Activated CD8-positive, alpha-beta memory T cell treated with anti-CD3 and anti-CD28 coated beads, Interleukin-2, amount 10 ng/mL, durations not matched to agents 7 days and 5 days (primary cell): Measurements from ENCODE around the gene PRXL2B. TPM values are rescaled to one million over a fixed set of nuclear protein-coding genes. Genes with fewer than 3 reads are reported as not detected.

Source experiments
- ATAC-seq: fragments of 150-1000 bp; cut with Tn5 transposase; one replicate; pipeline ENCODE4 v1.10.0; 2021; ENCODE audit warnings: moderate library complexity
- CTCF ChIA-PET: fragments of 350-600 bp; sonication (Branson Sonifier 250); formaldehyde crosslinking; loops from one replicate; lab custom pipeline; 2021; ENCODE audit warnings: antibody characterized with exemption; lab: Charles Lee
- DNase-seq: peaks from one replicate; pipeline ENCODE4 v3.0.0-alpha.2; 2020
- H3K27ac Mint-ChIP-seq: one replicate; pipeline ENCODE4 v1.8.0; 2021; ENCODE audit warnings: mild to moderate bottlenecking, mixed read lengths
- H3K27me3 Mint-ChIP-seq: one replicate; pipeline ENCODE4 v1.8.0; 2021; ENCODE audit warnings: mixed read lengths
- H3K36me3 Mint-ChIP-seq: one replicate; pipeline ENCODE4 v1.8.0; 2021; ENCODE audit warnings: mild to moderate bottlenecking, mixed read lengths
- H3K4me1 Mint-ChIP-seq: one replicate; pipeline ENCODE4 v1.8.0; 2021; ENCODE audit warnings: mixed read lengths
- H3K4me3 Mint-ChIP-seq: one replicate; pipeline ENCODE4 v1.8.0; 2021; ENCODE audit warnings: mild to moderate bottlenecking, moderate library complexity, mixed read lengths
- H3K9me3 Mint-ChIP-seq: one replicate; pipeline ENCODE4 v1.8.0; 2022; ENCODE audit warnings: low read depth, mixed read lengths
- total RNA-seq, 2 experiments: library from RNA; stranded (reverse); gene quantifications; one replicate each; pipeline ENCODE4 v1.2.3, GENCODE V29; 2021

PRXL2B gene
- total RNA-seq, 2 experiments from 2014 or later = 22.4 to 26.2 TPM

- Mint-ChIP-seq H3K9me3 (no peaks in the 10 kb centered on the region), H3K4me3 (no peak overlapping the region), H3K27ac (no peak overlapping the region), H3K4me1 (no peaks in the 10 kb centered on the region), H3K27me3 (no peaks in the 10 kb centered on the region), H3K36me3 (no peaks in the 10 kb centered on the region)
- DNase-seq (no peak), ATAC-seq (no peak)
- CTCF ChIA-PET = no interaction called here
Observed at GRCh38 chr1:2595261-2595811, 8.8 kb downstream of the PRXL2B start.

DNA sequence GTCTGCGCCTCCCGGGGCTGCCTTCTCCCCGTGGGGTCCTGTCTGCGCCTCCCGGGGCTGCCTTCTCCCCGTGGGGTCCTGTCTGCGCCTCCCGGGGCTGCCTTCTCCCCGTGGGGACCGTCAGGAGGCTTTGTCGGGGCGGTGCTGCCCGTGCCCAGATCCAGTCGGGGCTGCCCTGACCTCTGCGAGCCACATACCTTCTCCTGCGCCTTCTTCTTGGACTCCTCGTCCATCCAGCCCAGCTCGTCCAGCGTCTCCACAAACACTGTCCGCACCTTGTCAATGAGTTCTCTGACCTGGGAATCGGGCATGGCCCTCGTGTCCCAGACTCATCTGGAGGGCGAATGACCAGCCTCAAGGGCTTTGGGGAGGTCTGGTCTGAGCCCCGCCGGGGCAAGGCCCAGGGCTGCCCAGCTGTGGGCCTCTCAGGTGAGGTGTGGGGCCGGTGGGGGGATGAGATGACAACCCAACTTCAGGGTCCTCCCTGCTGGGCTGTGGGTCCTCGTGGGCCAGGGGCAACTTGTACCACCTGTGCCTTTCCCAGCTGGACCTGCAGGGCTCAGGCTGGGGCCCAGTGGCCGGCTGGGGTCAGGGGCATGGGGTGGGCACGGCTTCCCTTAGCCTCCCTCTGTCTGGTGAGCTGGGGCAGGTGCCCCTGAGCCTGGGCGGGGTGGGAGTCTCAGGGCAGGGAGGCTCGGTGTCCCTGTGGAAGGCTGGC lies 9.4 kb downstream of the PRXL2B start:
- H3K27ac Mint-ChIP-seq = no peak overlapping the region
- H3K4me3 Mint-ChIP-seq = no peak overlapping the region
- H3K36me3 Mint-ChIP-seq = no peaks in the 10 kb centered on the region
- CTCF ChIA-PET = no interaction called here
- DNase-seq (no peak), ATAC-seq (no peak)
- H3K9me3 Mint-ChIP-seq = no peaks in the 10 kb centered on the region
- no peaks in the 10 kb centered on the region for H3K4me1 Mint-ChIP-seq
- no peaks in the 10 kb centered on the region for H3K27me3 Mint-ChIP-seq

DNA sequence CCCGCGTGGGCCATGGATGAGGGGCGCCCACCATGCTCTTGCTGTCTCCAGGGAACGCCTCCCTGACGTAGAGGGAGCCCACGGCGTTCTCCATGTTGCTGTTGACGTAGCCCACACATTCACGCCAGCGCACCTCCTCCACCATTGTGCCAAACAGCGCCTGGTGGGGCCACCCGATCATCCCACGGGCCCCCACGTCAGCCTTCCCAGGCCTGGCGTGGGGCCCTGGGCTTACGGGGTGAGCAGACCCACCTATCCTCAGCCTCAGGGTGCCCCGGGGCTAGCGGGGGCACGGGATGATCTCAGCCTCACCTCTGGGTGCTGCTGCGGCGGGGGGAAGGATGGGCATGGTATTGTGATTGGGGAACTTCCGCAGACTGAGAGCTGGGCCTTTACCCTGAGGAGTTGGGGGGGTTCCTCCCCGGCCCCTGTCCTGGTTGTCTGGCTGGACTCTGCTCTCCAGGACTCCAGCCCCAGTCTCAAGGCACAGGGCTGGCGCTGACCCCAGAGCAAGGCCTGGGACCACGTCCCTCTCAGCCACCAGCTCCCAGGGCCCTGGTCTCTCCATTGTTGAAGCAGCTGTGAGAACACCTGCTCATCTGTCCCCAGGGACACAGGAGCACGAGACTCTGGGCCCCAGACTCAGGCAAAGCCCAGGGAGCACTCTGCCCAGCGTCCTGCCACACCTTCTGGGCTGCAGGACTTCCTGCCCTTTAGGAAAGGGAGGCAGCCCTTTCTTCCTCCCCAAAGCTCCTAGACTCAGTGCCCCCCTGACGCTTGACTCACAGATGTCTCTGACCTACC lies 10.2 kb downstream of the PRXL2B start:
- DNase-seq = no peak
- H3K4me1 Mint-ChIP-seq = no peaks in the 10 kb centered on the region
- no peak overlapping the region for H3K27ac Mint-ChIP-seq
- H3K9me3 Mint-ChIP-seq = no peaks in the 10 kb centered on the region
- peaks cover 3% of the 10 kb centered on the region for H3K27me3 Mint-ChIP-seq
- ATAC-seq = no peak
- no peak overlapping the region for H3K4me3 Mint-ChIP-seq
- CTCF ChIA-PET = no interaction called here
- H3K36me3 Mint-ChIP-seq = no peaks in the 10 kb centered on the region

GRCh38 chr1:2597441-2598328 lies 11.1 kb downstream of the PRXL2B start:
- no peaks in the 10 kb centered on the region for H3K4me1 Mint-ChIP-seq
- H3K4me3 Mint-ChIP-seq = no peak overlapping the region
- H3K27me3 Mint-ChIP-seq = peaks cover 3% of the 10 kb centered on the region
- H3K36me3 Mint-ChIP-seq = no peaks in the 10 kb centered on the region
- no peaks in the 10 kb centered on the region for H3K9me3 Mint-ChIP-seq
- H3K27ac Mint-ChIP-seq = no peak overlapping the region
- ATAC-seq = no peak
- DNase-seq = no peak
- CTCF ChIA-PET = interaction anchor here (1.0 kb wide), 1 partner anchor 11 kb away, joined by 3 read pairs; the partner anchor contains the start of gene PRXL2B

GRCh38 chr1:2598329-2598931 lies 11.9 kb downstream of the PRXL2B start:
- peaks cover 3% of the 10 kb centered on the region for H3K27me3 Mint-ChIP-seq
- ATAC-seq (no peak), DNase-seq (no peak)
- no peaks in the 10 kb centered on the region for H3K9me3 Mint-ChIP-seq
- no peak overlapping the region for H3K4me3 Mint-ChIP-seq
- H3K27ac Mint-ChIP-seq = no peak overlapping the region
- CTCF ChIA-PET = interaction anchor here (1.0 kb wide), 1 partner anchor 12 kb away, joined by 3 read pairs; the partner anchor contains the start of gene PRXL2B
- no peaks in the 10 kb centered on the region for H3K36me3 Mint-ChIP-seq
- no peaks in the 10 kb centered on the region for H3K4me1 Mint-ChIP-seq

DNA sequence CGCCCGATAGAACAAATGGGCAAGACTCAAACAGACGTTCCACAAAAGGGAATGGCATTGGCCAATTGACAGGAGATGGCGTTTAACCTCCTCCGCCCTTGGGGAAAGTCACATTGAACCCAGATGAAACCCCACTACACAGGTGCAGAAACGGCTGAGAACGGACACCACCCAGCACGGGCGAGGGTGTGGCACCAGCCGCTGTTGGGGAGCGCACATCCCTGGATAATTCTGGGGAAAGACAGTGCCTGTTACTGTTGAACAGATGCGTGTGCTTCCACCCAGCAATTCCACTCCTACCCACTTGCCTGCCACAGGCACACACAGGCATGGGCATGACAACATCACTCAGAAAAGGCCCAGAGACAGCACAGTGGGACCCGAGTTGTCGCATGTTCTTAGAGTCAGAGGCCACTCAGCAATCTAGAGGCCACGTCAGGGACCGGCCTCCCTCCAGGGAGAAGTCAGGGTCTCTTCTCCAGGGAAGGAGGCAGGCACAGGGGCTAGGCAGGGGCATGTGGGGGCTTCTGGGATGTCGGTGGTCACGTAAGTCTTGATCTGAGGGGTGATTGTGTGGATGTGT lies 15.2 kb downstream of the PRXL2B start:
- no peak for DNase-seq
- Mint-ChIP-seq H3K27me3 (peaks cover 3% of the 10 kb centered on the region), H3K9me3 (no peaks in the 10 kb centered on the region), H3K36me3 (no peaks in the 10 kb centered on the region), H3K4me3 (no peak overlapping the region), H3K27ac (no peak overlapping the region), H3K4me1 (no peaks in the 10 kb centered on the region)
- ATAC-seq = no peak
- CTCF ChIA-PET = no interaction called here

DNA sequence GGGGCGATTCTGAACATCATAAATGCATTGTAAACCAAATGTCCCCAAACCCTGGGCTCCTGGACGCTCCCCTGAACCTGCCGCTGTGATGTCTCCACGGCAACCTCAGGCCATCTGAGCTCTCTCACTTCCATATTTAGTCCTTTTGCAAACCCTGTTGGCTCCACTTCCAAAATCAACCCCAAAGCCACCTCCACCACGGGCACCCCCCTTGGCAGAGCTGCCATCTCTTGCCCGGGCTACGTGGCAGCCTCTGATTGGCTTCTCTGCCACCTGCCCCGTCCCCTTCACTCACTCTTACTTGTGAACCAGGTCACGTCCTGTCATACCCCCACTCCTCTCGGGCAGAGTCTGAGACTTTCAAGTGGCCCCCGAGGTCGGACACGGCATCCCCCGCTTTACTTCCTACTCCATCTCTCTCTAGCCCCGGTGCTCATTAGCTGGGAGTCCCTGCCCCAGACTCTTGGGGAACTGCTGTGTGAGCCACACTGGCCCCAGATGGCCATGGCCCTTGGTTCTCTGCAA lies 15.8 kb downstream of the PRXL2B start:
- DNase-seq (no peak), ATAC-seq (no peak)
- H3K9me3 Mint-ChIP-seq = no peaks in the 10 kb centered on the region
- H3K36me3 Mint-ChIP-seq = no peaks in the 10 kb centered on the region
- H3K27me3 Mint-ChIP-seq = peaks cover 3% of the 10 kb centered on the region
- no peak overlapping the region for H3K27ac Mint-ChIP-seq
- H3K4me1 Mint-ChIP-seq = no peaks in the 10 kb centered on the region
- CTCF ChIA-PET = no interaction called here
- H3K4me3 Mint-ChIP-seq = no peak overlapping the region

GRCh38 chr1:2602866-2603520 lies 16.4 kb downstream of the PRXL2B start:
- peaks cover 3% of the 10 kb centered on the region for H3K27me3 Mint-ChIP-seq
- DNase-seq (no peak), ATAC-seq (no peak)
- no peaks in the 10 kb centered on the region for H3K36me3 Mint-ChIP-seq
- H3K4me3 Mint-ChIP-seq = no peak overlapping the region
- no peak overlapping the region for H3K27ac Mint-ChIP-seq
- no peaks in the 10 kb centered on the region for H3K4me1 Mint-ChIP-seq
- H3K9me3 Mint-ChIP-seq = no peaks in the 10 kb centered on the region
- CTCF ChIA-PET = no interaction called here

- ATAC-seq (no peak), DNase-seq (no peak)
- H3K27me3 Mint-ChIP-seq = peaks cover 3% of the 10 kb centered on the region
- no peaks in the 10 kb centered on the region for H3K4me1 Mint-ChIP-seq
- no peak overlapping the region for H3K27ac Mint-ChIP-seq
- peaks cover 4% of the 10 kb centered on the region for H3K9me3 Mint-ChIP-seq
- no peak overlapping the region for H3K4me3 Mint-ChIP-seq
- no peaks in the 10 kb centered on the region for H3K36me3 Mint-ChIP-seq
- CTCF ChIA-PET = no interaction called here
Observed at GRCh38 chr1:2603521-2604155, 17.1 kb downstream of the PRXL2B start.

- Mint-ChIP-seq H3K36me3 (no peaks in the 10 kb centered on the region), H3K4me3 (no peak overlapping the region), H3K27ac (no peak overlapping the region), H3K9me3 (peaks cover 4% of the 10 kb centered on the region), H3K4me1 (no peaks in the 10 kb centered on the region), H3K27me3 (peaks cover 3% of the 10 kb centered on the region)
- ATAC-seq (no peak), DNase-seq (no peak)
- CTCF ChIA-PET = no interaction called here
Observed at GRCh38 chr1:2604156-2604843, 17.7 kb downstream of the PRXL2B start.

GRCh38 chr1:2604844-2605508 lies 18.4 kb downstream of the PRXL2B start:
- Mint-ChIP-seq H3K4me1 (no peaks in the 10 kb centered on the region), H3K27me3 (peaks cover 3% of the 10 kb centered on the region), H3K4me3 (no peak overlapping the region), H3K27ac (no peak overlapping the region), H3K36me3 (no peaks in the 10 kb centered on the region), H3K9me3 (peaks cover 4% of the 10 kb centered on the region)
- no peak for DNase-seq
- CTCF ChIA-PET = no interaction called here
- ATAC-seq = no peak
